COLO829 (cell line): ENCODE measurements around the gene ANXA2.
A peak's percentile ranks its signal among the peaks of the same experiment; 100 is the strongest.

ENCODE experiments used
- DNase-seq: peaks from one replicate; pipeline ENCODE4 v3.0.0; 2012; ENCODE audit warnings: low spot score

The ANXA2 gene

DNA sequence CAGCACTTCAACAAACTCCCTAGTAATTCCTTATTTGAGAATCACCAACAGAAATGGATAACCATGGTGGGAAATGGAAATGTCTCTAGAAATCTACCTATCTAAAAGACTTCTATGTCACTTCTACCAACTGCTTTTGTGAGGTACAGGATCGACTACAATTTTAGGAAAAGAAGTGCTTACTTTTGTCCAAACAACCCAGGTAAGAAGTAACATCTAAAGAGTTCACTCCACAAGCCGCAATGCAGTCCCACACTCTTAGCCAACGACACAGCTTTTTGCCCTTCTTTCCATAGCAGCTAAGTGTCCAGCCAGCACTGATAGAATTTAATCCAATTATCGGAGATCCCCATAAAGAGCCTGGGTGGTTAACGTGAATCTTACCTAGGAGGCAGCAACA is 28.1 kb downstream of the ANXA2 start:
- DNase-seq = no peak

DNA sequence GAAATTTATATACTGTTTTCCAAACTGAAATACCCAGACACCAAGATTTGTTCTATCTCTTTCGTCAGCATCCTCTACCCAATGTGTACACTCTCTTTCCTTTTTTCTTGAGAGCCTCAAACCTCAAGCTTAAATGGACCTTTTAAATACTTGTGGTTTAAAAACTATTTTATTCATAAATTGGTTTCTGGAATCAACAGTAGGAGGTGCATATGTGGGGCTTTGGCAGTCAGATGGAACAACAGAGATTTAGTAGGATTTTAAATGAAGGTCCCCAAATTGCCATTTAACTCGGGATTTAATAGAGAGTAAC is 33.2 kb downstream of the ANXA2 start:
- no peak for DNase-seq

DNA sequence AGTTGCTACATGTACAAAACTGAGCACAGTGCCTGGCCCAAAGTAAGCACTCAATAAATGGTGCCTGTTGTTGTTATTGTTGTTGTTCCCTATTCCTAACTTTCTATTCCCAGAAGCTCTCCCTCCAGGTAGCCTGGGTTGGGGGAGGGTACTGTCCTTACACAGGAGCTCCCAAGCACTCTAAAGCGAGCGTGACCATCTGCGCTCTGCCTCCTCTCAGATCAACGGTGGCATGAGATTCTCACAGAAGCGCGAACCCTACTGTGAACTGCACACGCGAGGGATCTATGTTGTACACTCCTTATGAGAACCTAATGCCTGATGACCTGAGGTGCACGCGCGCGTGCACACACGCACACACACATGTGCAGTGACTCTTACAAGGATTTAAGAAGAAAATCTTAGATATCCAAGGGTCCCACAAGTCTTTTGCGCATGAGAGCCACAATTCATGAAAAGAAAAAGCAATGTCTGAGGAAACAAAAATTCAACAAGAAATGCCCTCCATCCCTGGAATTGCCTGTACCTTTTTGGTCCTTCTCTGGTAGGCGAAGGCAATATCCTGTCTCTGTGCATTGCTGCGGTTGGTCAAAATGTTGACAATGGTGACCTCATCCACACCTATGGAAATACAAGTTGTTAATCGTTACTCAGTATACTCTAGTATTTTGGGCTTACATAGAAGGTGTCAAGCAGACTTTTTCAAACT is 33.7 kb downstream of the ANXA2 start:
- DNase-seq = no peak

DNA sequence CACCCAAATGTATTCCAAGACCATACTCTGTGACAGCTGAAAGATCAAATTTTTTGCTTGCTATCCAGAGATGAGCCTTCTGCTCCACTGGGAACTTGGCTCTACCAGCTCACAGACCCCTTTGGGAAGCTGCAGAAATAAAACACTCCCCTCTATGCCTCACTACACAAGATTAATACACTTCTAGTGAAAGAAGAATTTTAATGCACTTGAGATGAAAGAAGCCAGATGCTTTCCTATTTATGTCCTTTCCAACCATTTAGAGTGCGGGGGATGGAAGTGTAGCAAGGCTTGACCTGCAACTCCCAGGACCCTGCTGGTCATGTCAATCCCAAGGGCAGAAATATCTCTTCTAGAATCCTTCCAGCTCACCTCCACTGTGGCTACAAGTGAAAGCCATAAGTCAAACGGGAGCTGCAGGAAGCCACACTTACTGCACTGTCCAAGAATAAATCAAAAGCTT is 34.7 kb downstream of the ANXA2 start:
- DNase-seq = no peak

DNA sequence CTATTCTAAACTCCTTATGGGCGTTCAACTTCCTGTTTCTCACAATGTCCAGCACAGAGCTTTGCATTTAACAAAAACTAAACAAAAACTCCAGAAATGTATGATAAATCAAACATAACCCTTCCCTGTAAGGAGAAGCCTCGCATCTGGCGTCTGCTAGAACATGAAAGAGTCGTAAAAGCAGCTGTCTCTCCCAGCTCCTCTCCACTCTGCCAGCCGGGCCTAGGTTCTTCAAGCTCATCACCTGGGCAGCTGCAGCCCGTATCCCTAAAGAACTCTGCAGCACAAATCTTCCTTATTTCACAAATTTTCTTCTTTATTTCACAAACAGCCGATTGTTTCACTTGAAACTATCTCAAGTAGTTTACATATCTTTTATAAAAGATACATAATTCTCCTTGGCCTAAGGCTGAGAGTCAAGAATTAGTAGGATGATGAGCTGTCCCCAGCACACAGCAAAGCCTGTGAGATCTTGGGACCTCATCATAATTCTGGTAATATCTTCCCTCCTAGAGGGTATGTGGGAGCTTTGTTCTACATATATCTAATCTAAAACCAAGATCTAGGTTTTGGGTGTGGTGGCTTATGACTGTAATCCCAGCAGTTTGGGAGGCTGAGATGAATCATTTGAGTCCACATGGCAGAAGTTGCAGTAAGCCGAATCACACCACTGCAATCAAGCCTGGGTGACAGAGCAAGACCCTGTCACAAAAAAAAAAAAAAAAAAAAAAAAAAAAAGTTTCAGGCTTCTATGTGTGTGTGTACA is 35.3 kb downstream of the ANXA2 start:
- DNase-seq = peak; percentile 68

DNA sequence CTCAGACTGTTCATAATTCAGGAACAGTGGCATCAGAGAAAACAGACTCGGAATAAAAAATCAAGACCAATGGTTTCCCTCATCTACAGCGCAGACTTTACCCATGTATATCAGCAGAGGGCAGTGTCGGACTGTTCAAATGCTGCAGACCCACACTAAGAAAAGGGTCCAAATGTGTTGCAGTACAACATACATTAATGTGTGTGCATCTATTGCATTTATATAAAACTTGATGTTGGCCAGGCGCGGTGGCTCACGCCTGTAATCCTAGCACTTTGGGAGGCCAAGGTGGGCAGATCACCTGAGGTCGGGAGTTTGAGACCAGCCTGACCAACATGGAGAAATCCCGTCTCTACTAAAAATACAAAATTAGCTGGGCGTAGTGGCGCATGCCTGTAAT is 38.0 kb downstream of the ANXA2 start:
- peak; percentile 35 for DNase-seq

DNA sequence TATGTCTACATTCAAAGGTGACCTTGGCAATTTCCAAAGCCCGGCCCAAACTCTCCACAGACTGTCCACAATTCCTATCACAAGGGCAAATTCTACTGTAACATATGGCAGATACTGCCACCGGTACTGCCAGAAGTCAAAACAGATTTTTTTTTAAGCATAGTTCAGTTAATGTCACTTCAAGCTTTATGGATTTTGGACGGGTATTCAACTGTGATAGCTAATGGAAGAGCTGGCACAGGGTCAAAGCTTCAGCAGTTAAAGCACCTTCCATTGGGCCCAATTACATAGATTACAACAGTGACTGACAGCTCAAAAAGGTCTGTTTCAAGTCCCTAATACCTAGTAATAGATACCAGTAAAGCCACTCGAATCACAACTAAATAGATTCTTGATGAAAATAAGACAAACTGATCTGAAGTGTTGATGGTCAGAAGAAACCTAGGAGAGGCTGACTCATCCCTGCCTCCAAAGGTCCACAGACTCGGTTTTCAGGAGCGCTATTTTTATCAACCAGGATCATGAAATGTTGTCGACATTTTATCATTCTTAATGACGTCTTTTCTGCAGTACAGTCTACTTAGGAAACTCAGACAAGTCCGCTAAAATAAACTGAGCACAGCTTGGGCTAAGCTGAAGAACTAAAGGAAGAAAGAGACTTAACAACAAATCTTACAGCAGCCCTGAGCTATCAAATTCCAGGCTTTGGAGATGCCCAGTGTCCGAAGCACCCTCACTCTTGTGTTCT is 38.7 kb downstream of the ANXA2 start:
- DNase-seq = no peak

DNA sequence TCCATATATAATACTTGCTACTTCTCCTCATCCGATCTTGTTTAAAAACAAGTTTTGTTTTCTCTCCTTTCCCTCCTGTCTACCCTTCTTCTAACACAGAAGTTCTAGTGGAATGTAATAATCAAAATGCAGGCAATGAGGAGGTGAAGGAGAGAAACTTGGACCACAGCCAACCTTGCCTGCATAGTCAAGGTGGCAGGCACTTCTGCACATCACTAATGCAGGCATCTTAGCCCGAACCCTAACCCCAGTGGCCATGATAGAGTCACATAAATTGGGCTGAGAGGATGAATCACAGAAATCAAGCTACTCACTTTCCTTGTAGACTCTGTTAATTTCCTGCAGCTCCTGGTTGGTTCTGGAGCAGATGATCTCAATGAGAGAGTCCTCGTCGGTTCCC is 41.0 kb downstream of the ANXA2 start:
- DNase-seq = no peak

DNA sequence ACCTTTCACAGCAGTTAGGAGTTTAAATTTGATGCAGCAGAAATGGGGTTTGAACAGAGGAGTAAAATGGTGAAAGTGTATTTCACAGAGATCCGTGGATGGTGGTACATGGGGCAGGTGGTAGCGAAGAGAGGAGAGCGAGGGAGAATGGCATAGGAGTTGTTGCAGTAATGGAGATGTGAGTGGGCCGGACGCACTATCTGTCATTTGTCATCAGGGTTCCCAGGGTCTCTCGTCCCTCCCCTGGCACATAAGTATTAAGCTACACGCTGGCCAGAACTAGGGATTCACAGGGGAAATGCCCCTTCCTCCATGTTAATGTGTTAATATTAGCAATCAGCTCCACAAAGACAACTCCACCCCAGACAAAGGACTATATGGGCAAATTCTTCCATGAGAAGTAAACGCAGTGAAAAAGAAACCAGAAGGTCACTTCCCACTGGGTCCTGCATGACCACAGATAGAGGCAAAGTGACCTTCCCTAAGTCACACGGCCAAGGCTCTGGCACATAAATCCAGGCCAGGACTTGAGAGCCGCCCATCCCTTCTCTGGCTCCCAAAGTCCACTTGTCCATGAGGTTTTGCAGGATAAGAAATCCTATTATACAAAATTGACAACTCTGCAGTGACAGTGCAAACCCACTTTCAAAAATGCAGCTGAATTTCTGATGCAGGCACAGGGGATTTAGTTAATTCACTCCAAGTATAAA is 42.5 kb downstream of the ANXA2 start:
- DNase-seq = no peak

DNA sequence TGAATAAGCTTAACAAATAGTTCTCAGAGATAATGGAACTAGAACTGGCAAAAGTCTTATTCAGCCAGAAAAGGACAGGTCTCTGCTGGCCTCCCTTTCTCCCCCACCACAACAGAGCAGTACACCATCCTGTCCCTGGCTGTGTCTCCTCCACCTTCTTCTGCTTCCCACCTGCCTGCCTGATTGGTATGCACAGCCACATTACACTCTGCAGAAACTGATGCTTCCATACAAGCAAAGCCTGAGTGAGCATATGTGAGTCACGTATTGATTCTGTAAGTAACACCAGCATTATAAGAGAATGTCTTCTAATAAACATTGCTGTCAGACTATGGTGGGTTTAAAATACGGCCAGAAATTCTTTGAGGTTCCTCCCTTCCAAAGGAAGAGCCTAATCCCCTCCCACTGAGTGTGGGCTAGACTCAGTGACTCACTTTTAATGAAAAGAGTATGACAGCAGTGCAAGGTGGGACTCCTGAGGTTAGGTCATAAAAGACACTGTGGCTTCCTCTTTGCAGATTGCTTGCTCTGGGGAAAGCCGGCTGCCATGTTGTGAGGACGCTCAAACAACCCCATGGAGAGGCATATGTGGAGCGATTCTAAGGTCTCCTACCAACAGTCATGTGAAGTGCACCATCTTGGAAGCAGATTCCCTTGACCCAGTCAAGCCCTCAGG is 44.4 kb downstream of the ANXA2 start:
- DNase-seq = no peak

DNA sequence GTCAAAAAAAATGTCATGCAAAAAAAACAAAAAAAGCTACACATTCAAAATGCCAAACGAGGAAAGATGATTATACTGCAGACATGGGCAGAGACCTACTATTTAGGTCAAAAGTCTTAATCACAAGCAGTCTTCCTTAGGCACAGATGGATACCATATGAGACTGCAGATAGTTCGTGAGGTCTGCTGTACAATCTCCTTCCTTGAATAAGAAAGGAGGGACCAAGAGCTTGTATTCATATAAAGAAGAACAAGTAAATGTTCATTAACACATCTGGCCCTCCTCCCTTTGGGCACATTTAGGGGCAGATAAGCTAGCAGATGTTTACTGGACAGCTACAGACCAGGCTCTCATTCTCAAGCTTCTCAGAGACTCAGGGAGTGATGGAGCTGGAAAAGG is 45.3 kb downstream of the ANXA2 start:
- no peak for DNase-seq

DNA sequence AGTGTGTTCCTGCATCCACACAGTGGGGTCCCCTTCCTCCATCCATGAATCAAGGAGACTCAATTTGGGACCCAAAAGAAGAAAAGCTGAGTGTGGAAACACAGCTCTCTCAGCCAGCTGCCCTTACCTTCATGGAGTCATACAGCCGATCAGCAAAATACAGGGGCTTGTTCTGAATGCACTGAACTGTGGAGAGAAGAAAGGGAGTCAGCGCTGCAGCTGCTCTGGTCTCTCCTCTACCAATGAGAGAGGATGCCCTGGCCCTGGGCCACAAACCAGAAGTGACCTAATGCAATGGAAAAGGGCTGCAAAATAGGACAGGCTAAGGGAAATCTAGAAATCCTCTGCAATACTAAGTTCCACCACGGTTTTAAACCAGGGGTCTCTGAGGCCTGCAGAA is 46.7 kb downstream of the ANXA2 start:
- no peak for DNase-seq

DNA sequence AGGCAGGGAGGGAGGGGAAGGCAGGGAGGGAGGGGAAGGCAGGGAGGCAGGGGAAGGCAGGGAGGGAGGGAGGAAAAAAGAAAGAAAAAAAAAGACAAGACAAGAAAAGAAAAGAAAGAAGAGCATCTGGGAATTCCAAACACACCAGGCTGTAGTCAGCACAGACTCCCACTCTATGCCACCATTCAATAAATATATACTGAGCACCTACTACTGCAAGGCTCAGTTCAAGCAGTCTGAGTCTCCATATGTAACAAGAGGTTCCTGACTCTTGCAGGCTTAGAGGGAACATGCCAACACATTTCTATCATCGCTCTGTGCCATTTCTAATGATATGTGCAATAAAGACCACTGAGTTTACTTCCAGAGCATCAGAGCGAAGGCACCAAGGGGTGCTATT is 47.7 kb downstream of the ANXA2 start:
- no peak for DNase-seq

DNA sequence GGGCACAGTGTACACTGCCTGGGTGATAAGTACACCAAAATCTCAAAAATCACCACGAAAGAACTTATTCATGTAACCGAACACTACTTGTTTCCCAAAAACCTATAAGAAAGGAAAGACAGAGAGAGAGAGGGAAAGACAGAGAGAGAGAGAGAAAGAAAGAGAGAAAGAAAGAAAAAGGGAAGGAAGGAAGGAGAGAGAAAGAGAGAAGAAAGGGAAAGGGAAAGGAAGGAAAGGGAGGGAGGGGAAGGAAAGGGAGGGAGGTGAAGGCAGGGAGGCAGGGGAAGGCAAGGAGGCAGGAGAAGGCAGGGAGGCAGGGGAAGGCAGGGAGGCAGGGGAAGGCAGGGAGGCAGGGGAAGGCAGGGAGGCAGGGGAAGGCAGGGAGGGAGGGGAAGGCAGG is 48.2 kb downstream of the ANXA2 start:
- no peak for DNase-seq

DNA sequence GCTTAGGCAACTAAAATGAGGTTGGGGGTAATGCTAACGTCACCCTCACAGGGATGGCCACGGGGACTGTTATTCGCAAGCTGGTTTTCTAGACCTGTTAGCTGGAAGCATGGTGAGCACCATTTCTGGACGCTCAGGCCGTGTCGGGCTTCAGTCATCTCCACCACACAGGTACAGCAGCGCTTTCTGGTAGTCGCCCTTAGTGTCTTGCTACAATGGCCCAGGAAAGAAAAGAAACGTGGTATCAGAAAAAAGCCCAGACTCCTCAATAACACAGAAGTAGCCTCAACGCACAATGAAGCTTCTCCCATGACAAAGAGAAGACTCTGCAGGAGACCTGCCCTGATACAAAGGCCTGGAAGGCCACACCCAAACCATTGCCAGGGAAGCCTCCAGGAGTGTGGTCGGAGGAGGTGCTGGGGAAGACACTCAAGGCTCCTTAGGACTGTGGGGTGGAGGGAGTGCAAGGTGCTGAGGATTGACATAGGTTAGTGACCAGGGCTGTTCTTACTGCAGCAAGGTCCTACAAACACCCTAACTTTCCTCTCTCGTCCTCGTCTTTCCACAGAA is 50.2 kb downstream of the ANXA2 start:
- no peak for DNase-seq

DNA sequence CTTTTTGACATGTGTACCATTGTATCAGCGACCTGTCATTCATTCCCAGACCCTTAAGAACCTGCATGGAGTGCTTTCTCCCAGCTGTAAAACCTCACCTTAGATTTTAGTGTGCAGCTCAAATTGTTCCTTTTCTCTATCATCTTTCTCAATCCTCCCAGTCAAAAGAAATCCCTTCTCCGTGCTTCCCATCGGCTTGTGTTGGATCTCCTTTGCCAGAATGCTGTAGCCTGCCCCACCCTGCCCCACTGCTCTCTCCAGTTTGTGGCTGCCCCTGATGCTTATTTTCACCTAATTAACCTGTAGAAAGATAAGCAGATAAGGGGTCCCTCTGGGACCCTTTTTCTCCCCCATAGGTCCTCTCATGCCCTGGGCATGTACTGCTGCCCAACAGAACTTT is 51.1 kb downstream of the ANXA2 start:
- no peak for DNase-seq

DNA sequence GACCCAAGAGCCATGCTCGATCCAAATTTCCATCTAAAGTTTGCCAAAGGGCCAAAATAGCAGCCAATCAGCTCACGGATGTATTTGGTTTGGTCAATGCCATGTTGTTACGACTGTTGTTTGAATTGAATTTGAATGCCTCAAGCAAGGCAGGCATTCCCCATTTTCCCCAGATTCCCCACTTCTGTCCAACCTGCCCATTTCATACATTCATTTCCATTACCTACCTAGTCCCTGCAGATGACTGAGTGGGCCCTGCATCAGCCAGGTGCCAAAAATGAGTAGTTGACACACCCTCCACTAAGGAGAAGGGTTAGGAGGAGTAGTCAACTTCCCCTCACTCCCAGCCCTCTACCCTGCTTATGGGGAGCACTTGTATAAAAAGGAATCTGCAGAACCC is 51.7 kb downstream of the ANXA2 start:
- DNase-seq = no peak

DNA sequence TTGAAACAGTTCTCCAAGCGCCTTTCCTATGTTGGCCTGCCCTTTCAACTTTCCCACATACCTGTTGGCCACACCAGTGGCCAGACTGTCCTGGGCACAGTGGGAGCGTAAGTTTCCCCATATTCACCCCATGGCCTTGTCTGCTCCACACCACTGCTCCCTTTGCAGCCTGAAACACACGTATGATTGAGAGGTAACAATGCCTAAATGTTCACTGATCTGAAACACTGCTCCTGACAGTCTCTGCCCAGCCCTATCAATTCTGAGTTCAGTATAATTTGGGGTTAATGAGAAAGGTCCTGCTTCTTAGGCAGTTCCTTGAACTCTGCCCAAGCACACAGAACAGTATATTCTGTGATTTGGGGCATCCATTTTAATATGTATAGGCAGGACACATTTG is 52.2 kb downstream of the ANXA2 start:
- DNase-seq = no peak

DNA sequence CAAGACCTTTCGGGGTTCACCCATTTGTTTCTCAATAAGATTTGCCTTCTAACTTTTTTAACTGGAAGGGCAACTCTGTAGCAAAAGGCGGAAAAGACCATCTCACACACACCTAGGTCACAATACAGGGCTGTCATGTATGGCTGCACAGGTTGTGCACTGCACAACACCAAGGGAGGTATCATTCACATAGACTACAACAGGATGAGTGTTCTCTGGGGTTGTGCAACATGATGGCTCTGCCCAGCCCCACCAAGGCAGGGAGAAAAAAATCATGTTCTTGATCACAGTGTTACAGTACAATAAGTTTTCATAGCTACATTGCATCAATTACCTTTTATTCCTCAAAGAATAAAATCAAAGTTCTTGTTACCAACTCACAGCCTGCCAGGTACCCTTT is 52.8 kb downstream of the ANXA2 start:
- no peak for DNase-seq

DNA sequence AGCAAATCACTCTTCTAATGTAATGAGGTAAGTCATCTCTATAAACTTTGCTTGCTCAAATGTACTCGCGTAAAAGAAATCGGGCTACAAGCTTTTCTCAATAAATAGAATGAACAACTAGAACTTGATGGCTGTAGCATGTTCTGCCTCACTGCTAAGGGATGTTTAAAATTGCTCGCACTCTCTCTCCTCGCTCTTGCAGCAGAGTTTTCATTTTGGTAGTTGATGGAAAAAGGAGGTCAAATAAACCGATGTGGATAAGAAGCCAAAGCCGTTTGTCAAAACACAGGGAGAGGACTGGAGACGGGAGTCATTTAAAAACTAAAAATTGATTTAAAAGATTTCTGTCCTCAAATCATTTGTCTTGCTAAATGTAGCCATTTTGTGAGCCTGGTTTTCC is 53.3 kb downstream of the ANXA2 start:
- DNase-seq = no peak

DNA sequence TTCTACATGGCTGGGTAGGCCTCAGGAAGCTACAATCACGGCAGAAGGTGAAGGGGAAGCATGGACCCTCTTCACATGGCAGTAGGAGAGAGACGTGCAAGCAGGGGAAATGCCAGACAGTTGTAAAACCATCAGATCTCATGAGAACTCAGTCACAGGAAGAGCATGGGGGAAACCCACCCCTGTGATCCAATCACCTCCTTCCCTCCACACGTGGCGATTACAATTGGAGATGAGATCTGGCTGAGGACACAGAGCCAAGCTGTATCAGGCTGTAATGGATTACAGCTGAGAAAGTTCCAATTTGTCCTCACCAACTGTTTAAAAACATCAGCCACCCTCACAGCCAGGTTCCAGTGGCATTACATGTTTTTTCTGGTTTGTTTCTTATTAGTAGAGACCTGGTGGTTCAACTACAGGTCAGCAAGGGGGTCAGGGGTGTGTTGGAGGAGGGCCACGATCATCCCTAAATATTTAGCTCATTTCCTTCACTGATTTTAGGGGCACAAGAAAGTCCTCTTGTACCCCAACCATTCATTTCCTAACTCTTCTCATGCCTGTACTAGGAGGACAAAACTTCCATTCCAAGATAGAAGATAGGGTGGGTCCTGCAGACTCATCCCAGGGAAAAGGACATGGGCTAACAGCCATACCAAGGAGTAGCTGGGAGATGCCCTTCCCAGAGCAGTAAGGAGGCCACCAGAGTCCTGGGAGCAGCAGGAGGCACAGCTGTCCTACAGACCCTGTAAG is 54.4 kb downstream of the ANXA2 start:
- DNase-seq = no peak
